Heart left ventricle (tissue), 16 donors: Measurements from ENCODE around the gene EMP1. TPM values are rescaled to one million over a fixed set of nuclear protein-coding genes. Genes with fewer than 3 reads are reported as not detected.

Experiments
- ATAC-seq, 4 donors: fragments of 200-7000 bp; cut with Tn5 transposase; one replicate each; pipeline ENCODE4 v1.9.1; 2020 to 2022; ENCODE audit warnings: moderate library complexity in 4 of 4, mild to moderate bottlenecking in 3 of 4, moderate number of reproducible peaks in 1 of 4
- DNase-seq, 5 donors: peaks; one replicate each; pipeline ENCODE4 v3.0.0-alpha.2; 2020
- H3K27ac ChIP-seq, 12 donors: fragments of 200-600 bp; sonication (generic) in 4 of 12; one replicate each; pipeline versions ENCODE4 v1.5.0 to v1.8.0; 2016 to 2022; ENCODE audit warnings: mild to moderate bottlenecking in 2 of 12
- H3K27me3 ChIP-seq, 9 donors: fragments of 200-600 bp; sonication (generic) in 2 of 9; one replicate each; pipeline versions ENCODE4 v1.5.1 to v1.8.0; 2016 to 2022; ENCODE audit warnings: mild to moderate bottlenecking in 3 of 9
- H3K36me3 ChIP-seq, 9 donors: fragments of 200-600 bp; sonication (generic) in 2 of 9; one replicate each; pipeline versions ENCODE4 v1.5.0 to v1.8.0; 2018 to 2022; ENCODE audit warnings: mild to moderate bottlenecking in 2 of 9
- H3K4me1 ChIP-seq, 12 donors: fragments of 200-600 bp; sonication (generic) in 4 of 12; one replicate each; pipeline versions ENCODE4 v1.5.0 to v1.8.0; 2016 to 2022; ENCODE audit warnings: mild to moderate bottlenecking in 3 of 12
- H3K4me3 ChIP-seq, 12 donors: fragments of 200-600 bp; sonication (generic) in 4 of 12; one replicate each; pipeline versions ENCODE4 v1.5.0 to v1.8.0; 2017 to 2022; ENCODE audit warnings: mild to moderate bottlenecking in 9 of 12, moderate library complexity in 4 of 12
- H3K9me3 ChIP-seq, 12 donors: fragments of 200-600 bp; sonication (generic) in 4 of 12; one replicate each; pipeline versions ENCODE4 v1.5.0 to v1.8.0; 2016 to 2022; ENCODE audit warnings: mild to moderate bottlenecking in 1 of 12
- CTCF ChIP-seq, 12 donors: fragments of 200-600 bp; sonication (generic) in 4 of 12; IDR thresholded peaks; one replicate each; pipeline versions ENCODE4 v1.5.0 to v1.8.0; 2018 to 2022; ENCODE audit warnings: antibody characterized with exemption in 12 of 12, mild to moderate bottlenecking in 5 of 12
- POLR2A ChIP-seq, 2 donors: fragments of 450-650 bp; IDR thresholded peaks; one replicate each; pipeline ENCODE4 v1.6.1; 2017; ENCODE audit warnings: antibody characterized with exemption in 2 of 2, mild to moderate bottlenecking in 2 of 2, moderate library complexity in 2 of 2
- WGBS, 4 donors: extraction: QIAGEN DNeasy Blood & Tissue Kit in 2 of 4; methylation state at CpG; one replicate each; pipeline versions ENCODE4 v1.1.5 to v1.1.7; 2013 to 2018; 5-methylcytosine and 5-hydroxymethylcytosine counted together
- intact Hi-C, 10 donors: fragments of 100-400 bp; cut with DNase I; formaldehyde crosslinking; loops; one replicate each; pipeline versions ENCODE4 v1.11.1 to v1.14.2; 2022
- polyA plus RNA-seq, 2 donors: library from polyadenylated mRNA; stranded (reverse); fragments of 200-250 nt; gene quantifications; one replicate each; pipeline ENCODE4 v1.2.3, GENCODE V29; 2013
- total RNA-seq, 9 donors: library from RNA; depleted of rRNA in 2 of 9; stranded (reverse); fragments of >200 nt in 2 of 9; fragmentation: NEBNext Ultra II Directional in 3 of 9; extraction: Animal tissue kit (Norgen Biotek cat#: 25700) in 3 of 9; gene quantifications; one replicate each; pipeline versions ENCODE4 v1.1.0 to v1.2.4, GENCODE V29; 2016 to 2023
- donor health status: ischemic (EF 13 %, LVEDD 7.1; RV severe dilation, severe dysfunction).
- donor health status: healthy with polysubstance abuse.
- donor health status: DM: no; HTN: yes; CAD: no.
- donor health status: DM: no; HTN: no; CAD: no.
- donor health status: ischemic (EF 25% LVEDD 6.9; RV normal size, moderate dysfunction).
- donor health status: ischemic (EF 25% LVEDD 5.7; RV mildly dilated, moderate dysfunction).
- donor health status: healthy.
- donor health status: DM: yes; HTN: yes; CAD: no.
- donor health status: ischemic (EF 35%, LVEDD 5.7; RV mildly dilated, moderate dysfunction).
- donor health status: nonischemic (EF 11% LVEDD 7.7; RV severe dilation, severe dysfunction).
- donor health status: DM: yes; HTN: yes; CAD: no.
- donor health status: PGD.
- donor health status: ischemic (EF 29% LVEDD 5.4; RV normal size, mild dysfunction).
- donor health status: nonischemic (EF 23%, LVEDD 6.1; RV moderate dilation, normal function).

Gene EMP1
- total and polyA plus RNA-seq, 11 donors = 16.4 to 281 (median 101) TPM

GRCh38 chr12:13268581-13268980, 72.1 kb downstream of the EMP1 start:
- intact Hi-C loops = no loop called here
- no peak for TF ChIP-seq POLR2A (IDR thresholded peaks at IDR 0.05)
- TF ChIP-seq CTCF (IDR thresholded peaks at IDR 0.05) = no peak
- H3K27ac ChIP-seq = no peak overlapping the region
- WGBS, 4 donors = 93 to 99% (median 97%) methylated on average over 6 of the region's 6 CpGs
- no peaks in the 10 kb centered on the region for H3K4me1 ChIP-seq
- H3K4me3 ChIP-seq = no peak overlapping the region
- H3K36me3 ChIP-seq = no peaks in the 10 kb centered on the region
- ATAC-seq = no peak
- no peak for DNase-seq
- no peaks in the 10 kb centered on the region for H3K9me3 ChIP-seq
- H3K27me3 ChIP-seq = peaks cover 0 to under 1% (median 0%) of the 10 kb centered on the region in 9 donors

Other genes starting within 250 kb of the EMP1 start
- not detected for gene GPRC5D, start 244.6 kb upstream of the EMP1 start, total RNA-seq
- under 1 TPM in 1 of 2 donors, not detected in 1; 0.11 TPM for gene GPRC5D, start 244.6 kb upstream of the EMP1 start, polyA plus RNA-seq
- 10 to 100 TPM; 26.3 to 65.3 (median 52.6) TPM for gene HEBP1, start 196.5 kb upstream of the EMP1 start, total RNA-seq
- 10 to 100 TPM; 36.6 to 88.1 TPM for gene HEBP1, start 196.5 kb upstream of the EMP1 start, polyA plus RNA-seq
- gene FAM234B, start 152.3 kb upstream of the EMP1 start, total RNA-seq = 1 to 10 TPM; 1.5 to 3.5 (median 2.6) TPM
- 1 to 10 TPM; 1.2 to 2.5 TPM for gene FAM234B, start 152.3 kb upstream of the EMP1 start, polyA plus RNA-seq
- gene GSG1, start 93.1 kb upstream of the EMP1 start, total RNA-seq = not detected
- gene GSG1, start 93.1 kb upstream of the EMP1 start, polyA plus RNA-seq = not detected